Prostate gland (tissue), 2 donors: ENCODE results near the gene MOCS1. TPM values are rescaled to one million over a fixed set of nuclear protein-coding genes. Genes with fewer than 3 reads are reported as not detected.
"Not testable (repeated sequence)": the region's sequence is repeated elsewhere in the genome, so short reads cannot be mapped to it uniquely, and the experiment has no call there.

Experiments used
- DNase-seq: peaks from one replicate; pipeline ENCODE4 v3.0.0-alpha.2; 2019; ENCODE audit warnings: low spot score
- H3K27ac ChIP-seq, 2 donors: fragments of 200-600 bp; sonication (generic); 2 replicates each; pipeline ENCODE4 v1.5.1; 2017 to 2019
- H3K27me3 ChIP-seq: fragments of 200-600 bp; sonication (generic); replicated peaks from 2 replicates; pipeline ENCODE4 v1.5.1; 2019; ENCODE audit not compliant: insufficient read depth
- H3K36me3 ChIP-seq, 2 donors: fragments of 200-600 bp; sonication (generic); 1 replicate in 1 of 2; 2 replicates in 1 of 2; pipeline versions ENCODE4 v1.5.1 to v1.8.1; 2017 to 2019
- H3K4me1 ChIP-seq: fragments of 200-600 bp; sonication (generic); replicated peaks from 2 replicates; pipeline ENCODE4 v1.5.1; 2019
- H3K4me3 ChIP-seq, 2 donors: fragments of 200-600 bp; sonication (generic); 2 replicates each; pipeline ENCODE4 v1.5.1; 2017 to 2019
- H3K9me3 ChIP-seq: fragments of 200-600 bp; sonication (generic); 2 replicates; pipeline ENCODE4 v1.5.1; 2017
- CTCF ChIP-seq, 4 experiments: fragments of 200-600 bp in 2 of 4; fragments of 450-650 bp in 2 of 4; sonication (generic) in 2 of 4; IDR thresholded peaks; 1 replicate in 3 of 4; 2 replicates in 1 of 4; pipeline ENCODE4 v1.5.1; 2016 to 2019; ENCODE audit warnings: antibody characterized with exemption in 4 of 4, mild to moderate bottlenecking in 2 of 4, moderate library complexity in 2 of 4
- POLR2A ChIP-seq: fragments of 450-650 bp; IDR thresholded peaks from one replicate; pipeline ENCODE4 v1.6.1; 2016; ENCODE audit warnings: antibody characterized with exemption, mild to moderate bottlenecking
- POLR2AphosphoS5 ChIP-seq: sonication (generic); formaldehyde crosslinking; IDR thresholded peaks from one replicate; pipeline ENCODE4 v1.6.1; 2017; ENCODE audit warnings: antibody characterized with exemption
- WGBS: methylation state at CpG from one replicate; pipeline ENCODE4 v1.1.5; 2018; 5-methylcytosine and 5-hydroxymethylcytosine counted together
- intact Hi-C: fragments of 100-400 bp; cut with DNase I; formaldehyde crosslinking; loops from one replicate; pipeline ENCODE4 v1.14.2; 2022
- total RNA-seq, 2 donors: library from RNA; depleted of rRNA; stranded (reverse); fragments of >200 nt; gene quantifications; one replicate each; pipeline ENCODE4 v1.1.0, GENCODE V29; 2016

The MOCS1 gene
- total RNA-seq, 2 donors from 2014 or later = 7.2 to 19.8 TPM

GRCh38 chr6:39980839-39981580 lies 46.7 kb upstream of the MOCS1 start:
- intact Hi-C loops = loop anchor here (5.0 to 10.0 kb wide), 3 partner anchors 324 to 1336 kb away; no protein-coding TSS in a partner anchor
- H3K4me3 ChIP-seq = no peak overlapping the region
- no peaks in the 10 kb centered on the region for H3K27me3 ChIP-seq
- 30% methylated on average over 3 of the region's 3 CpGs for WGBS
- H3K36me3 ChIP-seq = no peaks in the 10 kb centered on the region
- TF ChIP-seq POLR2AphosphoS5 (no peak), CTCF (IDR thresholded peaks at IDR 0.05) (peak in 3 of 4 experiments; percentile 41 to 56 (median 53))
- peak; percentile 16 for DNase-seq
- H3K9me3 ChIP-seq = no peaks in the 10 kb centered on the region
- no peak overlapping the region for H3K27ac ChIP-seq
- H3K4me1 ChIP-seq = no peaks in the 10 kb centered on the region

GRCh38 chr6:39979461-39980328 lies 45.4 kb upstream of the MOCS1 start:
- no peaks in the 10 kb centered on the region for H3K27me3 ChIP-seq
- DNase-seq = no peak
- no peak for TF ChIP-seq POLR2A
- TF ChIP-seq POLR2AphosphoS5 = no peak
- no peak for TF ChIP-seq CTCF (IDR thresholded peaks at IDR 0.05)
- H3K4me1 ChIP-seq = no peaks in the 10 kb centered on the region
- 19% methylated on average over 3 of the region's 3 CpGs for WGBS
- no peaks in the 10 kb centered on the region for H3K36me3 ChIP-seq
- intact Hi-C loops = loop anchor here (5.0 to 10.0 kb wide), 3 partner anchors 325 to 1338 kb away; no protein-coding TSS in a partner anchor
- H3K9me3 ChIP-seq = no peaks in the 10 kb centered on the region
- H3K27ac ChIP-seq = no peak overlapping the region
- H3K4me3 ChIP-seq = no peak overlapping the region

GRCh38 chr6:39978240-39978639 lies 44.0 kb upstream of the MOCS1 start:
- Histone ChIP-seq H3K27me3 (no peaks in the 10 kb centered on the region), H3K9me3 (no peaks in the 10 kb centered on the region), H3K36me3 (no peaks in the 10 kb centered on the region), H3K4me3 (no peak overlapping the region), H3K27ac (no peak overlapping the region), H3K4me1 (no peaks in the 10 kb centered on the region)
- DNase-seq = no peak
- intact Hi-C loops = no loop called here
- 63% methylated on average over 1 of the region's 1 CpG for WGBS
- TF ChIP-seq POLR2A = no peak
- no peak for TF ChIP-seq CTCF (IDR thresholded peaks at IDR 0.05)
- TF ChIP-seq POLR2AphosphoS5 = no peak

- intact Hi-C loops = no loop called here
- Histone ChIP-seq H3K4me3 (no peak overlapping the region), H3K27me3 (no peaks in the 10 kb centered on the region), H3K9me3 (no peaks in the 10 kb centered on the region), H3K4me1 (no peaks in the 10 kb centered on the region), H3K36me3 (no peaks in the 10 kb centered on the region), H3K27ac (no peak overlapping the region)
- no peak for DNase-seq
- WGBS = 51% methylated on average over 3 of the region's 3 CpGs
- TF ChIP-seq CTCF (IDR thresholded peaks at IDR 0.05) = no peak
- no peak for TF ChIP-seq POLR2A
These were observed 39.4 kb upstream of the MOCS1 start for GRCh38 chr6:39973661-39974060.

GRCh38 chr6:39972717-39973116 lies 38.5 kb upstream of the MOCS1 start:
- H3K4me3 ChIP-seq, DNase-seq, H3K4me1 ChIP-seq, H3K9me3 ChIP-seq, intact Hi-C loops, H3K27me3 ChIP-seq, H3K27ac ChIP-seq, H3K36me3 ChIP-seq: not testable (repeated sequence)
- 61% methylated on average over 1 of the region's 1 CpG for WGBS

GRCh38 chr6:39971131-39971530 lies 36.9 kb upstream of the MOCS1 start:
- 73% methylated on average over 5 of the region's 5 CpGs for WGBS
- H3K4me3 ChIP-seq, DNase-seq, H3K9me3 ChIP-seq, H3K27me3 ChIP-seq, H3K36me3 ChIP-seq, H3K27ac ChIP-seq, intact Hi-C loops, H3K4me1 ChIP-seq: not testable (repeated sequence)
